Occipital lobe (tissue), 2 donors: ENCODE results near the gene RSPO3. TPM values are rescaled to one million over a fixed set of nuclear protein-coding genes. Genes with fewer than 3 reads are reported as not detected.

Source experiments
- DNase-seq: peaks from one replicate; lab custom pipeline; 2025; lab: John Stamatoyannopoulos, UW
- total RNA-seq: library from RNA; depleted of rRNA; stranded (reverse); fragments of >200 nt; gene quantifications from one replicate; pipeline ENCODE4 v1.2.3, GENCODE V29; 2014

The RSPO3 gene
- total RNA-seq, 1 donor from 2014 or later, result 44.1 TPM

DNA sequence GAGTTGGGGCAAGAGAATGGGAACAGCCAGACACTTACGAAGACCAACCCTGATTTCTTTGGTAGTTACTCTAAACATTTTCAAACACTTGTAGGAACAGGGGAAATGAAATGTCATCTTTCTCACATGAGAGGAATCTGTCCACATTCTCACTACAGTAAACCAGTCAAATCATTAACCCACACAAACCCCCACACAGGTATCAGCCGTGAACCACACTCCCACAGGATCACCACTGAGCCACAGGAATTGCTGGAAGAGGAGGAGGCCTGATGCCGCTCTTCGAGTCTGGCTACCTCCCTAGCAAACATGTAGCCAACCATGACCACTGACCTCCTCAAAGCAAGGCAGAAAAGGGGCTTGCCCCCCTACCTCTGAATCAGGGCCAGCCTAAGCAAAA, 6.9 kb upstream of the RSPO3 start:
- no peak for DNase-seq

DNA sequence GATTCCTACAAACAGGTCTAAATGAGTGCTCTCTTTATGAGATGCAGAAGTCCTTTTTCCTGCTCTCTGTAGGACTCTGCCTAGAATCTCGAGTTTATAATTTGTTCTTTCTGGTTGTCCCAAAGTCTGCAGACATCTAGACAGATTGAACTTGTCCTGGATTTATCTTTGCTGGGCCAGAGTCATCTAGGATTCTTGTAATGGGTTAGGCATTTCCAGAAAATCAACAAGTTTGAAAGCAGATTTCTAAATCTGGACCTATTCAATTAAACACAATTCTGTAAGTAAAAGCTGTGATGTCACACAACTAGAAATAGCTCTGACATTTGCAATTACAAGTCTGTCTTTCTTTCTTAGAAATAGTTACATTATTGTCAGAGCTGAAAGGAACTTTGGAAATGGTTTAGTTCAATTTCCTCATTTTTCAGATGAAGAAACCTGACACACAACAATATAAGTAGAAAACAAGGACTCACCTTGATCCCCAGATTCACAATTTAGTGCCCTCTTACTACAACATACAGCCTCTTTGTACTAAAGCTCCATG, 4.2 kb upstream of the RSPO3 start:
- no peak for DNase-seq

DNA sequence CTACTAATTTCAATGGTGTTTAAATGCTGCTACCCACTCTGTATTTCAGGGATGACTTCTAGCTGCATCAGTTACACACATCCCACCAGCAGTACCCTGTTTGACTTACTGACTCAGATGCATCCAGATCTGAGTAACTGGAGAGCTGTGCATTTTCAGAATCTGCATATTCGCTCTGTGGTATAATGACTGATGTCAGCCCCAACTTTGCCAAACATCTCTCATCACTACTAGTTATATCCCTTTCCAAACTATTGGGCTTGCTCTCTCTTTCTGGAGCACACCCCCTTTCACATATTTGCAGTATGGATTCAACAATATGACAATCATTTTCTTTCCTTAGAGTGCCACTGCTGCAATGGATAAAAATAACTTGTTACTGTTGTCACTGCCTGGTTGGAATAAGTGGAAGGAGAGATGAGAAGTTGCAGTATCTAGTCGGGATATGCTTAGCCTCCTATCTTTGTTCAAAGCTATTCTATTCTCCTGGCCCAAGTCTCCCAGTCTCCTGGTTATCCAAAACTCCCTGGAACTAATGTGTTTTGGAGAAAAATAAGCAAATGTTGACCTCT, 3.3 kb upstream of the RSPO3 start:
- no peak for DNase-seq

DNA sequence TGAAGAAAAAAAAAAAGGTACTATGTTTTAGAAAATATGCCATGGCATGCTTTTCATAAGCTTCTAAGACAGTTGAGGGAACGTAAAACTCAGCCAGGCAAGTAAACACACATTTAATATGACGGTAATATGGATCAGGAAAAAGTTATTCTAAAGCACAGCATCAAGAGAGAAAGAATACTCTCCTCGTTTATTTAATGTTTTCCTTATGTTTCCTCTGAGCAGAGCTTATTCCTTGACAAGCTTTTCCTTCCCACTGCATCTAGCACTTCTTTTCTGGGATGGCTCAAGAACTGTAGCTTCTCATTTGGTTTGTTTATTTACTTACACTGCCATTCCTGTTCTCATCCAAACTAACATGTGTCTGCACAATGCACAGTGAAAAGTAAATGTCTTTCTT, 2.7 kb upstream of the RSPO3 start:
- no peak for DNase-seq

DNA sequence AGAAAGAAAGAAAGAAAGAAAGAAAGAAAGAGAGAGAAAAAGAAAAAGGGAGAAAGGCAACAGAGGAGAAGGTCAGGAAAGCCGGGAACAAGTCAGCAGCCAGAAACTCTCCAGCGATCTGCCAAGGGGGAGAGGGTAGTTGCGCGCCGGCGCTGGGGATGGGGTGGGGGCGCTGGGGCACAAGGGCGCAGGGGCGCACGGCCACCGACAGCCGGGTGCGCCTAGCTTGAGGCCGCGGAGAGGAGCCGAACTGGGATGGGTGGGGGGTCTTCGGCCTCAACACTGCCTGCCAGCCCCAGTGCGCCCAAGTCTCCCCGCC, 533 bp upstream of the RSPO3 start:
- DNase-seq, result no peak

DNA sequence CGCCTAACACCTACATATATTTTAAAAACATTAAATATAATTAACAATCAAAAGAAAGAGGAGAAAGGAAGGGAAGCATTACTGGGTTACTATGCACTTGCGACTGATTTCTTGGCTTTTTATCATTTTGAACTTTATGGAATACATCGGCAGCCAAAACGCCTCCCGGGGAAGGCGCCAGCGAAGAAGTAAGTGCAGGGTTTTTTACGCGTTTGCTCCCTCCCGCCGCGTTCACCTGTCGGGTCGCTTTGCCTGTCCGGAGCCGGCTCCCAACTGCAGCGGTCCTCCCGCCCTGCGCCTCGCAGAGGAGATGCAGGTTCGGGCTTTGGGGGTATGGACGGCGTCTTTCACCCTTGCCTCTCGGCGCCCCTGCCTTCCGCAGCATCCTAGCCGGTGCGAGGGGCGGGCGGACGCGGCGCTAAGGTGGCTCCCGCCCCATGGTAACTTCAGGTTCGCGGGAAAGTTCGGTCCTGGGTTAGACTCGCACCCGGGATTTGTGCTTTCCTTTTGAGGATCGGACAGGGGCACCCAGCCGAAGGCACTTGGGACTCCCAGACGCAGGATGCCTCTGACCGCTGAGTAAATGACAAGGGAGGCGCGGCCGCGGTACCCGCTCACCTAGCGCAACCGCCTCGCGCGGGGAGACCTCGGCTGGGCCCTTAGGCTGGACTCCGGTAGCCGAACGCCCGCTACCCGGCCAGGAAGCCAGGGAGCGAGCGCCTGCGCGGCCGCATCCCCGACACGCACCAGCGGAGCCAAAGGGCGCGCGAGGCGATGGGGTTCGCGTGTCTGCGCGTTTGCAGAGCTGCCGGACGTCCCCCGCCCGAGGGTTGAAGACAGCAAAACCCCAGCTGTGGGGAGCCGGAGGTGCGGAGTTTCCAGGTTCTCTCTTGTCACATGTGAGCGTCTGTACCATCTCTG, 891 bp downstream of the RSPO3 start:
- no peak for DNase-seq

DNA sequence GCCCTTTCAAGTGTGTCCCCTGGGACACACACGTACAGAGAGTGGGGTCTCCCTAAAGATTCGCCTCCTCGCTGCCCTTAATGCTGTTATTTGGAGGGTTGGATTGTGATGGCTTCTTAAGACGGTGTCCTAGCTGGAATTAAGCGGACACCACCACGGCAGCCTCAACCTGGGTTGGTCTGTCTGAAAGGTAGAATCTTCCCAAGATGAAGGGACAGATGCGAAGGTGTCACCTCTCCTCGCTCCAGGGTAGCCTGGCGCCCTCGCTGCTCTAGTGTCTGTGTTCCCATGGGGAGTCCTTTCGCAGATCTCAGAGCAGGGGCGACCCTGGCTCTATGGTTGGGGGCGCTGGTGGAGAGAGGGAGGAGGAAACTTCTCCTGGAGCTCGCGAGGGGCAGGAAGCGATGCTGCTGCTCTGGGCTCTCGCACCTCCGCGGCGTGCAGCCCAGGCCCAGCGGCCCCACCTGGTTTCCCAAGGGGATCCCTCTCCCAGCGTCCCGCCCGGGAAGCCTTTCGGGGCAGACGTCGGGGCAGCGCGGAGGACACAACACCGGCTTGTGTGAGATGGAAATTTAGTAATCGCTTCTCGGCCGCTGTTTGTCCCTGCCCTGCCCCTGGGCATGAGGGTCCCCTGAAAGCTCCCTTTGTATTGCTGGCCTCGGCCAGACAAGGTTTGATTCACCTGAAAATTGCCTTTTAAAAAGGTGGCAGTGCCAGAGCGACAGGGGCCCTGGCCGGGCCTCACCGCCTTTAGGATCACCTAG, 1.7 kb downstream of the RSPO3 start:
- DNase-seq, result no peak

DNA sequence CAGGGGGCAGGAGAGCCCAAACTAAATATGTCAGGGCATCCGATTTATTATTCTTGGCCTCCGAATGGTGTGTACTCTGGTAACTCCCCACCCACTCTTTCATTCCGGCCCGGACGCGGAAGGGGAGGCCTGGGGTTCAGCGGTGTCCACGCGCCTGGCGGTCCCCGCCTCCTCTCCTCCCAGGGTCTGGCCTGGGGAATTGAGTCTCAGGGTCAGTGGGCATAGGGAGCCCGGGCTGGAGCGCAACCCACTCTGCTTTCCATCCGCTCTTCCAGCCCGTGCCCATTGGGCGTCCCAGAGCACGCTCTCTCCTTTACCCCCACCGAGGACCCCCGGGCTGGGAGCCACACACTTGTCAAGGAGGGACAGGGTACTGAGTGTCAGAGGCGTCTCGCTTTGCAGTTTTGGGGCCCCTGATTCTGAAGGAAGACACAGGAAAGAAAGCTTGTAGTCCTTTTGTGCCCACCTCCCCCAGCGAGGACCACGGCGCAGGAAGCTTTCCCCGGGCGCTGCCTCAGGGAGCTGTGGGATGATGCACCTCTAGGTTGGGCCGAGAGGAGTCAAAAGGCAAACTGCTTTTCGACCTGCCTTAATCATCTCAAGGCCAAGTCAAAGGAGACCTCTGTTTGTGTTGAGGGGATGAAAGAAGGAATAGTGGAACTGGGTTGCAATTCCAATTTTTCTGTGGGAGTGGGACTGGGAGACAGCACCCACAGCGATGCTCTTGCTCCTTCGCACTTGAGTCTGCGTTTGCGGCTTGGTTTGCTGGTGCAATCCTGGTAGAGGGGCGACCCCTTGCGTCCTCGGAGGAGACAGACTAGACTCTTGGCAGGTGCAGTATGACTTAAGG, 2.5 kb downstream of the RSPO3 start:
- peak; percentile 63 for DNase-seq

DNA sequence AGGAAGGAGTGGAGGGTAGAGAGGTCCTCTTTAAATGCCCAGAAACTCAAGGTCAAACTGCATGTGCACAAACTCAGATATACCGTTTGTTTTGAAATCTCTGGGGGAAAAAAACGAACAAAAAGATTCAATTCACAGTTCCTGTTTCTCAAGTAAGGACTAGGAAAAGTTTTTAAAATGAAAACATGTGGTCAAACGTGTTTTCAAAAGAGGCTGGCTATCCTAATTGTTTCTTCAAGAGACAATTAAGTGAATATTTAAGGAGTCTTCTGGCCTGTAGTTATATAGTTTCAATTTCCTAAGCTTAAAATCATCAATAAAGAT, 3.1 kb downstream of the RSPO3 start:
- no peak for DNase-seq

DNA sequence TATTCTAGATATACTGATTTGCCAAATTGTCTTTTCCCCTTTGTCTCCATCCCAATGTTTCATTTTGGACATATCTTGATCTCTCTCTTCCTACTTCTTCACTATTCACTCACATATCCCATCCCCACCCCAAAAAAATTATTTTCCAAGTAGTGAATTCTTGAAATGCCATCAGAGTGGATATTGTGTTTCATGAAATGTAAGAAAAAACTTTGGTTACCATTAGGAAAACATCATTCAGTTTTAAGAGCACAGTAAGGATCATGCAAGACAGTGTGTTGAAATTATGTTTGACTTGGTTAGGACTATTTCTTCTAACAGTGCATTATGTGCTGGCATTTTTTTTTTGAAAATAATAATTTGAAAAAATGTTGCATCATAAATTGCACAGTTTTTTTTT, 5.7 kb downstream of the RSPO3 start:
- DNase-seq, result no peak

DNA sequence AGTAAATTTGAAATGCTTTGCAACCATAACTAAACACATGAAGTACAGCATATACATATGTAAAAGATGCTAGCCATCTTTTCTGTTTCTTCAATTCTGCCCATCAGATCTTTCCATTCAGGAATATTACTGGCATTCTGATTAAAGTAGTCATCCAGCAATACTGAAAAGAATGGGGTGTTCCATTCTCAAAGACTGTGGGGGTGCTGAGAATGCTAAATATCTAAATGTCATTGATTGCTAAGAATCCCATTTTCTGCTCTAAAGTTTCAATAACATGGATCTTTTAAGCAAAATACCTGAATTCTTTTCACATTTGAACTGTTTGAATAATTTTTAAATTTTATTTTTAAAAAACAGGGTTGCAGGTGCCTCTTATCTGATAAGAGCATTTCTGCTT, 6.2 kb downstream of the RSPO3 start:
- no peak for DNase-seq

DNA sequence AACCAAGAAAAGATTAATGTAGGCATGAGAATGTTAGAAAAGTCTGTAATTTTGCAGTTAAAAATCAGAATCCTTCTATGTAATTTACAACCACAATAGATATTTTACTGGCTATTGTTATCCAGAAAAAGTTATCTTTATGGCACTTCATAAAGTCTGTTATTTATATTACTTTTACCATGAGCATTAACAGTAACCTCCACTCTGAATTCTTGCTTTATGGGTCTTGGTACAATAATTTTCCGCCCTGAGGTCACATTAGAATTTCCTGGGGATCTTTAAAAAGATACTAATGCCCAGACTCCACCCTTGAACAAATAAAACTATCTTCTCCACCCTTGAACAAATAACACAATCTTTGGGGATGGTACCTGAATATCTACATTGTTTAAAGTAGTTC, 9.6 kb downstream of the RSPO3 start:
- DNase-seq, result no peak

DNA sequence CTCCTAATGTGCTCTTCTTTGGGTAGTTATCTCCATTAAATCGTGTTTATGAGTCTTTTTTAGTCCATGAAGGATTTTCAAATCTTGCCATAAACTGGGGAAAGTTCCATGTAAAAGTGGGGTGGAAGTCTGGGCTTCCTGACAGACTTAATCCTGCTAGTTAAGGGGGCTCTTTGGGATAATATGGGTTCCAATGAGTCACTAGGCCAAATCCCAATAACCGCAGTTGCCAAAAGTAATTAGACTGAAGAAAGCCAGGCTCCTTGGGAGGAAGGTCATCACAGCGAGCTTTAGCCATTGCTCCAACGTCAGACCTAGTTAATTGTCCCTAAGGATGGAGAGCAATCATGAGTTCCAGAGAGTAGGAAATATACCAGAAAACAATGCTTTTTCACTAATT, 10.8 kb downstream of the RSPO3 start:
- DNase-seq, result no peak

DNA sequence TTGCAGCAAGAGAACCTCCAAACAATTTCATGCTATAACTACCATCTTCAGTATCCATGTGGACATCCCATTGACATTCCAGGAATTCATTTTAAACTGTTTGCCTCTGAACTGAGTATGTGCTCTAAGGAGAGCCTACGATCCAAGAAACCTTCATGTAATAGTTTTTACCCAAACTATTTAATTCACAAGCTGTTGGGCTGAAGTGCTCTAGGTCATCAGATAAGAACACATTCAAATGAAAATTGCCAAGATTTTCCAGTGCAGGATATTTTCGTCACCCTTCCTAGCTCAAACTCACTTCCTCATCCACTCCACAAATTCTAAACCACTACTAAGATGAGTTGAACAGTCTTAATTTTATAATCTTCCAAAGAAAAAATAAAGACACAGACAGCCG, 12.8 kb downstream of the RSPO3 start:
- DNase-seq, result no peak

DNA sequence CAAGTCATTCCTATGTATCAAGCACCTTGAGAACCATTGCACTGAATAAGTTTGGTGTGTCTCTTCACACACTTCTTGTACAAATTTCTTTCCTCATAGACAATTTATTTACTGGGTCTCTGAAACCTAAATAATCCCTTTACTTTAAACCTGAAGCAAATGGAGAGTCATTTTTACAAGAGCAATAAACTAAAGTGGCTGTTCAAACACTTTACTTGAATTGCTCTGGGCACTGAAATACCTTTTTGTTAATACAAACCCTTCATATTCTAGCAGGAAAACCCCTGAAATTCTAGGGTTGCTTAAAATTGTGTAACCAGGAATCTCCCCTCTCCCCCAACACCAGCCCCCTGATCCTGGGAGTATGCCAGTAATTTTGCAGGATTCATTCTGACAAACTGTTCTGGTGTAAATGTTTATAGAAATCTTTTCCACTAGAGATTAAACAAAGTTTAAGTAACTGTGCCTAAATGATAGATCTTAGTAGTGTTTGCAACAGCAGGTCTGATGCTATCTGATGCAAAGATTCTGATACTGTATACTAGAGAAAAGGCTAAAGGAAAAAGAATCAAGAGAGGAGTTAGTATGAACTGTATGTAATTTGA, 13.4 kb downstream of the RSPO3 start:
- DNase-seq, result no peak

DNA sequence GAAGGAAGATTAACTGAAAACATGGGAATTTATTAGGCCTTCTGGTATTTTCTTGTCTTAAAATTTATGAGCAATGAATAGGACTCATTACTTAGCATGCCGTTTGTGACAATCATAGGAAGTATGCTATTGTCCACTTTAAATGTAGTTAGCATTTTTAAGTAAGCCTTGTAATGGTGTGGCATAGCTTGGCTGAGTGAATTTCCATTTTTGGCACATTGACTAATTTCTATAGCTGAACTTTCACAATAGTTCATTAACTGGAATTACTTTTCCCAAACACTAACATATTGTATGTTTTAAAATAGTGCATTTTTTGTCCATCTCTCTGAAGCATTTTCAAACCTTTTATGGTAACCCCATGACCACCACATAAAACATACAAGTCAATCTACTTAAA, 15.7 kb downstream of the RSPO3 start:
- DNase-seq, result no peak

DNA sequence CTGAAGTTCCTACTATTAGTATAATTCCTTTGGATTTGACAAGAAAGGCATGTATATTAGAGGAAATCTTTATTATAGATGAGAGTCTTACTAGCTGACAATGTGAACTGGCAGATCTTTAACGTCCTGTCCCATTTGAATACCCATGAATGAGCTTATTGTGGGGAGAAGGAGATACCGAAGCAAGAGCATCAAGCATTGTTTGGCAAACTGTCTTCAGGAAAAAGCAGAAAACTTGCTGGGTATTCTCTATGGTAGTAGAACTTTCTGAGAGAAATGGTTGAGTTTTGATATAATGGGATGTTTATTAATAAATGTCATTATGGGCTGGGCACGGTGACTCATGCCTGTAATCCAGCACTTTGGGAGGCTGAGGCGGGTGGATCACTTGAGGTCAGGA, 18.3 kb downstream of the RSPO3 start:
- no peak for DNase-seq

DNA sequence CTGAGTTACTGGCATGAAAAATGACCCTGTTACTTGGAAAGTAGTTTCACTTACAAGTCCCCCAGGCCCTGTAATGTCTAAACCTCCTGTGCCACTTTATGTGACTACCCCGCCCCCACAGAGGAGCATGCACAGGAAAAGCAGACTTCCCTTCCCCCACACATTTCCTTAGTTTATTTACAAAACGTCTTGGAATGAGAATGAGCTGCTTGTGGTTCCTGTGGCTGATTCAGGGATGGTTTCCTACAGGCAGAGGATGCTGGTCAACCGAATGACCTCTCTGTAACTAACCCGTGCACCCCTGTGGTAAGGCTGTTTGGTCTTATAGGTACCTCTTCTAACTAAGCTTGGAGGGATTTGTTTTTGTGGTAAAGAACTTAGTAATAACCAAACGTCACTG, 28.5 kb downstream of the RSPO3 start:
- DNase-seq, result no peak

DNA sequence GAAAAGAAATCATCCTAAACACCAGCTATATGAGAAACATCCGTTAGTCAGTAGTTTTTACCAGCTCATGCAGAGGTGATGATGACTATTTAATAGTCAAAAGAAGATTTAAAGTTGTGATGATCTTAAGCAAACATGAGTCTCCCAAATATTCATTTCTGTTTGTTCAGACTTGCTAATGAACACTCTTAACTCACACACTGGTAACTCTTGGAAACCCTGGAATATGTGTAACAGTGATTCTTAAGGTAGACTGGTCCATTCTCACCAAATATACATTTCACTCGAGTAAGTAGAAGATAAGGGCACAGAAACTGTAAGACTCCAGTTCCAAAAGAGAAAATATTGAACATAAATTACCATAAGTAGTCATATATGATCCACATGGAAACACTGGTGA, 29.1 kb downstream of the RSPO3 start:
- DNase-seq, result no peak

DNA sequence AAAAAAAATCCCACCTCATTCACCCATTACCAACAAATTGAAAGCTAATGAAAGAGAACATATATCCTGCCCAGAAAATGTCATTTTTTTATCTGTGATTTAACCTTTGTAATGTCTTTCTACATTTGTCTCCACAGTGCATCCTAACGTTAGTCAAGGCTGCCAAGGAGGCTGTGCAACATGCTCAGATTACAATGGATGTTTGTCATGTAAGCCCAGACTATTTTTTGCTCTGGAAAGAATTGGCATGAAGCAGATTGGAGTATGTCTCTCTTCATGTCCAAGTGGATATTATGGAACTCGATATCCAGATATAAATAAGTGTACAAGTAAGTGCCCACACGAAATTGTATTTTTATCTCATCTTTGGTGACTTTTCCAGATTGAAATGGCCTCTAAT, 30.0 kb downstream of the RSPO3 start:
- DNase-seq, result no peak

DNA sequence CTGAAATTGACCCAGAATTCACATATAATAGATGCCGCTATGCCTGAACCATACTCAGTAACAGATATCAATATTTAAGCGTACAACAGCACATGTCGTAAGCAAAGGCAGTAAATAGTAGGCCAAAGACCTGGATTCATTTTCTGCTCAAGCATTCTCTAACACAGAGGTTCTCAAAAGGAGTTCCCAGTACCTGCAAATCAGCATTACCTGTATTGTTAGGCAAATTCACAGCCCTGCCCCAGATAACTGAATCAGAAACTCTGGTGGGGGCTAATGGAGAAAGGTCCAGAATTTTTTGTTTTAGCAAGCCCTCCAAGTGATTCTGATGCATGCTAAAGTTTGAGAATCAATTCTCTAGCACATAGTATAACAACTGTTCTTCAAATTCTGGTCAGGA, 36.0 kb downstream of the RSPO3 start:
- DNase-seq, result no peak
